Measurements from ENCODE around the gene ANKLE2. TPM values are rescaled to one million over a fixed set of nuclear protein-coding genes. Genes with fewer than 3 reads are reported as not detected.
"Not testable (repeated sequence)": the region's sequence is repeated elsewhere in the genome, so short reads cannot be mapped to it uniquely, and the experiment has no call there.

Gene ANKLE2
- total and polyA plus RNA-seq, 4 donors, result 8.4 to 24.1 (median 15.4) TPM

GRCh38 chr12:132754160-132754932, 7.3 kb downstream of the ANKLE2 start:
- DNase-seq (ENCODE audit: low spot score), result no peak
- Histone ChIP-seq H3K4me3 (ENCODE audit: low read depth in 1 of 3, low read length in 3 of 3) (no peak overlapping the region), H3K36me3 (ENCODE audit: control insufficient read depth in 4 of 4, insufficient read depth in 3 of 4, low read depth in 1 of 4, low read length in 3 of 4) (peaks cover 13 to 40% (median 20%) of the 10 kb centered on the region in 4 donors), H3K9ac (ENCODE audit: low read depth in 1 of 2, low read length in 2 of 2) (no peak overlapping the region), H3K27me3 (ENCODE audit: control insufficient read depth in 4 of 4, insufficient read depth in 4 of 4, low read length in 3 of 4) (no peaks in the 10 kb centered on the region), H3K4me1 (ENCODE audit: control insufficient read depth in 4 of 4, insufficient read depth in 4 of 4, low read length in 3 of 4) (no peaks in the 10 kb centered on the region), H3K27ac (ENCODE audit: low read depth in 1 of 2, low read length in 2 of 2) (no peak overlapping the region), H3K9me3 (ENCODE audit: control insufficient read depth in 4 of 4, low read length in 3 of 4) (no peaks in the 10 kb centered on the region)
- TF ChIP-seq SP1 (IDR thresholded peaks at IDR 0.05) (no peak), RAD21 (IDR thresholded peaks at IDR 0.05) (no peak), FOXA1 (IDR thresholded peaks at IDR 0.05) (no peak), EGR1 (IDR thresholded peaks at IDR 0.05; ENCODE audit: low read depth in 2 of 2) (no peak), NR2F2 (IDR thresholded peaks at IDR 0.05) (no peak), TAF1 (conservative IDR thresholded peaks at IDR 0.05) (no peak), REST (IDR thresholded peaks at IDR 0.05) (no peak), ATF3 (IDR thresholded peaks at IDR 0.05) (no peak), HNF4G (IDR thresholded peaks at IDR 0.05) (no peak), YY1 (IDR thresholded peaks at IDR 0.05) (no peak), JUND (IDR thresholded peaks at IDR 0.05) (no peak), CTCF (IDR thresholded peaks at IDR 0.05; ENCODE audit: low read depth, low read length, missing input control) (no peak), ZBTB33 (IDR thresholded peaks at IDR 0.05) (no peak), HNF4A (conservative IDR thresholded peaks at IDR 0.05) (no peak), GABPA (IDR thresholded peaks at IDR 0.05 in 1 of 2, conservative IDR thresholded peaks at IDR 0.05 in 1 of 2) (no peak)
- 87% methylated on average over 14 of the region's 14 CpGs for WGBS

GRCh38 chr12:132753670-132754069, 8.0 kb downstream of the ANKLE2 start:
- not testable (repeated sequence) for H3K9me3 ChIP-seq (ENCODE audit: control insufficient read depth in 4 of 4, low read length in 3 of 4); H3K4me1 ChIP-seq (ENCODE audit: control insufficient read depth in 4 of 4, insufficient read depth in 4 of 4, low read length in 3 of 4); H3K4me3 ChIP-seq (ENCODE audit: low read depth in 1 of 3, low read length in 3 of 3); H3K27ac ChIP-seq (ENCODE audit: low read depth in 1 of 2, low read length in 2 of 2); H3K27me3 ChIP-seq (ENCODE audit: control insufficient read depth in 4 of 4, insufficient read depth in 4 of 4, low read length in 3 of 4); DNase-seq (ENCODE audit: low spot score); H3K9ac ChIP-seq (ENCODE audit: low read depth in 1 of 2, low read length in 2 of 2)
- peaks cover 13 to 44% (median 24%) of the 10 kb centered on the region in 4 donors for H3K36me3 ChIP-seq (ENCODE audit: control insufficient read depth in 4 of 4, insufficient read depth in 3 of 4, low read depth in 1 of 4, low read length in 3 of 4)
- 96% methylated on average over 7 of the region's 7 CpGs for WGBS
